SU-DHL-6 (cell line): Measurements from ENCODE around the gene C1GALT1.
"Not testable (repeated sequence)": the region's sequence is repeated elsewhere in the genome, so short reads cannot be mapped to it uniquely, and the experiment has no call there.

Experiments
- H2AFZ ChIP-seq: fragments of 200-600 bp; sonication (generic); 2 replicates; pipeline ENCODE4 v1.6.1; 2014; ENCODE audit warnings: low read depth, mild to moderate bottlenecking, moderate library complexity, mixed read lengths, antibody characterized with exemption, low read length; ENCODE audit not compliant: severe bottlenecking
- H3F3A ChIP-seq: fragments of 200-600 bp; shearing (Covaris generic); 2 replicates; pipeline ENCODE4 v1.6.0; 2016; ENCODE audit warnings: antibody characterized with exemption, mild to moderate bottlenecking; ENCODE audit not compliant: insufficient read depth
- H3K27ac ChIP-seq: fragments of 200-600 bp; sonication (generic); 2 replicates; pipeline ENCODE4 v1.5.1; 2016; ENCODE audit warnings: low read depth, mild to moderate bottlenecking, low read length, moderate library complexity, mixed read lengths
- H3K27me3 ChIP-seq: fragments of 200-600 bp; sonication (generic), shearing (Covaris generic); 2 replicates; pipeline ENCODE4 v1.6.0; 2014; ENCODE audit warnings: mild to moderate bottlenecking, low read length
- H3K36me3 ChIP-seq: fragments of 200-600 bp; sonication (generic); 2 replicates; pipeline ENCODE4 v1.6.1; 2014; ENCODE audit warnings: mild to moderate bottlenecking, low read length, mixed read lengths
- H3K4me2 ChIP-seq: fragments of 300-600, 200-600 bp; shearing (Covaris generic), sonication (generic); 2 replicates; pipeline ENCODE4 v1.6.0; 2014; ENCODE audit warnings: low read length, low read depth, mild to moderate bottlenecking; ENCODE audit not compliant: poor library complexity, severe bottlenecking
- H3K4me3 ChIP-seq: fragments of 200-600 bp; sonication (generic); 2 replicates; pipeline ENCODE4 v1.5.1; 2014; ENCODE audit warnings: antibody characterized with exemption, low read length, mild to moderate bottlenecking, mixed read lengths; ENCODE audit not compliant: insufficient read depth, poor library complexity, severe bottlenecking
- H3K79me2 ChIP-seq: fragments of 200-600 bp; sonication (generic); 2 replicates; pipeline ENCODE4 v1.6.1; 2014; ENCODE audit warnings: mild to moderate bottlenecking, low read length, moderate library complexity; ENCODE audit not compliant: insufficient read depth
- H3K9ac ChIP-seq: fragments of 200-600 bp; sonication (generic); 2 replicates; pipeline ENCODE4 v1.7.0; 2014; ENCODE audit warnings: mild to moderate bottlenecking, low read length
- H3K9me2 ChIP-seq: fragments of 200-600 bp; sonication (generic); replicated peaks from 2 replicates; pipeline ENCODE4 v1.6.1; 2014; ENCODE audit warnings: low read length; ENCODE audit not compliant: insufficient read depth
- H3K9me3 ChIP-seq: fragments of 200-600 bp; sonication (generic); 2 replicates; pipeline ENCODE4 v1.6.1; 2014; ENCODE audit warnings: low read length, mixed read lengths; ENCODE audit not compliant: insufficient read depth
- H4K20me1 ChIP-seq: fragments of 200-600 bp; sonication (generic); 2 replicates; pipeline ENCODE4 v1.6.1; 2014; ENCODE audit warnings: low read depth, mild to moderate bottlenecking, antibody characterized with exemption, low read length, moderate library complexity, mixed read lengths
- EZH2phosphoT487 ChIP-seq: fragments of 200-600 bp; sonication (generic), shearing (Covaris generic); conservative IDR thresholded peaks from 2 replicates; pipeline ENCODE4 v1.6.1; 2018; ENCODE audit warnings: mild to moderate bottlenecking, antibody characterized with exemption, low read length, moderate library complexity, mixed read lengths
- TF ChIP-seq, protein P1 (sequence below): fragments of 200-600 bp; sonication (generic); IDR thresholded peaks from one replicate; pipeline ENCODE4 v1.5.1; 2017; ENCODE audit warnings: antibody characterized with exemption, mild to moderate bottlenecking, low read length, moderate library complexity; ENCODE audit not compliant: insufficient read depth, poor library complexity, severe bottlenecking

Gene C1GALT1

DNA sequence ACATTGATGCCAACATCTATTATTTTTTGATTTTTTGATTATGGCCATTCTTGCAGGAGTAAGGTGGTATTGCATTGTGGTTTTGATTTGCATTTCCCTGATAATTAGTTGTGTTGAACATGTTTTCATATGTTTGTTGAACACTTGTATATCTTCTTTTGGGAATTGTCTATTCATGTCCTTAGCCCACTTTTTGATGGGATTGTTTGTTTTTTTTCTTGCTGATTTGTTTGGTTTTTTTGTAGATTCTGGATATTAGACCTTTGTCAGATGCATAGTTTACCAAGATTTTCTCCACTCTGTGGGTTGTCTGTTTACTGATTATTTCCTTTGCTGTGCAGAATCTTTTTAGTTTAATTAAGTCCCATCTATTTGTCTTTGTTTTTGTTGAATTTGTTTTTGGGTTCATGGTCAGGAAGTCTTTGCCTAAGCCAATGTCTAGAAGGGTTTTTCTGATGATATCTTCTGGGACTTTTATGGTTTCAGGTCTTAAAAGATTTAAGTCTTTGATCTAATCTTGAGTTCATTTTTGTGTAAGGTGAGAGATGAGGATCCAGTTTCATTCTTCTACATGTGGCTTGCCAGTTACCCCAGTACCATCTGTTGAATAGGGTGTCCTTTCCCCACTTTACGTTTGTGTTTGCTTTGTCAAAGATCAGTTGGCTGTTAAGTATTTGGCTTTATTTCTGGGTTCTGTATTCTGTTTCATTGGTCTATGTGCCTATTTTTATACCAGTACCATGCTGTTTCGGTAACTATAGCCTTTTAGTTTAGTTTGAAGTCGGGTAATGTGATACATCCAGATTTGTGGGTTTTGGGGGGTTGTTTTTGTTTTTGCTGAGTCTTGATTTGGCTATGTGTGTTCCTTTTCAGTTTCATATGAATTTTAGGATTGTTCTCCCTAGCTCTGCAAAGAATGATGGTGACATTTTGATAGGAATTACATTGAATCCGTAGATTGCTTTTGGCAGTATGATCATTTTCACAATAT lies 10.7 kb downstream of the C1GALT1 start:
- H3K9me3 ChIP-seq, H3K4me2 ChIP-seq, H3K9me2 ChIP-seq, H3F3A ChIP-seq, H2AFZ ChIP-seq, H3K4me3 ChIP-seq, H3K27ac ChIP-seq, H3K9ac ChIP-seq, H3K27me3 ChIP-seq: not testable (repeated sequence)
- peaks cover 96% of the 10 kb centered on the region for H3K79me2 ChIP-seq
- H3K36me3 ChIP-seq, result peaks cover 39% of the 10 kb centered on the region
- peaks cover 16% of the 10 kb centered on the region for H4K20me1 ChIP-seq

DNA sequence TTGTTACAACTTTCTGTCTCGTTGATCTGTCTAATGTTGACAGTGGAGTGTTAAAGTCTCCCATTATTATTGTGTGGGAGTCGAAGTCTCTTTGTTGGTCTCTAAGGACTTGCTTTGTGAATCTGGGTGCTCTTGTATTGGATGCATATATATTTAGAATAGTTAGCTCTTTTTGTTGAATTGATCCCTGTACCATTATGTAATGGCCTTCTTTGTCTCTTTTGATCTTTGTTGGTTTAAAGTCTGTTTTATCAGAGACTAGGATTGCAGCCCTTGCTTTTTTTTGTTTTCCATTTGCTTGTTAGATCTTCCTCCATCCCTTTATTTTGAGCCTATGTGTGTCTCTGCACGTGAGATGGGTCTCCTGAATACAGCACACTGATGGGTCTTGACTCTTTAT lies 17.2 kb downstream of the C1GALT1 start:
- Histone ChIP-seq H4K20me1 (peaks cover 29% of the 10 kb centered on the region), H3K79me2 (peaks cover 83% of the 10 kb centered on the region)
- not testable (repeated sequence) for H3K27ac ChIP-seq, H3K9me3 ChIP-seq, H3F3A ChIP-seq, H3K9ac ChIP-seq, H3K36me3 ChIP-seq, H3K4me3 ChIP-seq, H3K27me3 ChIP-seq, H2AFZ ChIP-seq, H3K4me2 ChIP-seq, H3K9me2 ChIP-seq

DNA sequence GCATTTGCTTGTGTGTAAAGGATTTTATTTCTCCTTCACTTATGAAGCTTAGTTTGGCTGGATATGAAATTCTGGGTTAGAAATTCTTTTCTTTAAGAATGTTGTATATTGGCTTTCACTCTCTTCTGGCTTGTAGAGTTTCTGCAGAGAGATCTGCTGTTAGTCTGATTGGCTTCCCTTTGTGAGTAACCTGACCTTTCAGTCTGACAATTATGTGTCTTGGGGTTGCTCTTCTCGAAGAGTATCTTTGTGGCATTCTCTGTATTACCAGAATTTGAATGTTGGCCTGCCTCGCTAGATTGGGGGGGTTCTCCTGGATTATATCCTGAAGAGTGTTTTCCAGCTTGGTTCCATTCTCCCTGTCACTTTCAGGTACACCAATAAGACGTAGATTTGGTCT lies 17.9 kb downstream of the C1GALT1 start:
- peaks cover 36% of the 10 kb centered on the region for H4K20me1 ChIP-seq
- not testable (repeated sequence) for H3K27ac ChIP-seq, H3K27me3 ChIP-seq, H3K9me3 ChIP-seq, H3K4me2 ChIP-seq, H3K9me2 ChIP-seq, H2AFZ ChIP-seq, H3F3A ChIP-seq, H3K9ac ChIP-seq, H3K36me3 ChIP-seq, H3K4me3 ChIP-seq
- H3K79me2 ChIP-seq, result peaks cover 83% of the 10 kb centered on the region

DNA sequence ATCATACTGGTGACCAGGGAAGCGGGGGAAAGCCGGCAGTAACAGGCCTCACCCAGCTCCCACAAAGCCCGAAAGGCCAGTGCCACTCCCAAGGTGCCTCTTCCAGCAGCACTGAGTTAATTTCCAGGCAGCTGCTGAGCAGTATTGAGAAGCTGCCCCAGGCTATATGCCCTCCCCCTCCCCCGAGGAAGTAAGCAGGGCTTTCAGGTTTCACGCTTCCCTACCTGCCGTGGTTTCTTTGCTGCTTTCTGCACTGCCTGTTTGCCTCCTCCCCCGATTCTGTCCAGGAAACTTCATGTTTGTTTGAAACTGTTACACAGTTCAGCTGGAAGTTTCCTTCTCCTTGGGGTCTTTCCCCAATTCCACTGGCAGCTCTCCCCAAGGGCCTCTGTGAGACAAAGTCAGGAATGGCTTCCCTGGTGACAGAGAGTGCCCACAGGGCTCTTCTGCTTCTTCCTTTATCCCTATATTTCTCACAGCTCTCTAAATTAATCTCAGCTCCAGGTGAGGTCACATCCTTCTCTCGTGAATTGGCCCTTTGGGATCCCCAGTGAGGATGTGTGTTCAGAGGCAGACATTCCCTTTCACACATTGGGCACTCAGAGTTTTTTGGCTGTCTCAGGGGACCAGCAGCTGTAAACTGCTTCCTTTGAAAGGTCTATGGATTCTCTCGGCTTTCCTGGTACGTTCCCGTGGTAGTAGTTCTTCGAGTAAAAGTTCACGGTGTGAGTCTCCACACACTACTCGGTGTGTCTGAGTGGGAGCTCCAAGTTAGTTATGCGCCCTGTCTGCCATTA lies 19.4 kb downstream of the C1GALT1 start:
- no peak overlapping the region for H2AFZ ChIP-seq
- H3K9ac ChIP-seq, result no peak overlapping the region
- H3K36me3 ChIP-seq, result no peaks in the 10 kb centered on the region
- peaks cover 83% of the 10 kb centered on the region for H3K79me2 ChIP-seq
- H3K27ac ChIP-seq, result no peak overlapping the region
- H3K4me2 ChIP-seq, result peak overlapping the region; percentile 35
- H3K27me3 ChIP-seq, result no peaks in the 10 kb centered on the region
- H3K9me3 ChIP-seq, result no peaks in the 10 kb centered on the region
- no peak overlapping the region for H3K4me3 ChIP-seq
- H4K20me1 ChIP-seq, result peaks cover 43% of the 10 kb centered on the region
- H3F3A ChIP-seq, result no peaks in the 10 kb centered on the region
- no peaks in the 10 kb centered on the region for H3K9me2 ChIP-seq
- TF ChIP-seq EZH2phosphoT487, result no peak
- TF ChIP-seq, protein P1, sequence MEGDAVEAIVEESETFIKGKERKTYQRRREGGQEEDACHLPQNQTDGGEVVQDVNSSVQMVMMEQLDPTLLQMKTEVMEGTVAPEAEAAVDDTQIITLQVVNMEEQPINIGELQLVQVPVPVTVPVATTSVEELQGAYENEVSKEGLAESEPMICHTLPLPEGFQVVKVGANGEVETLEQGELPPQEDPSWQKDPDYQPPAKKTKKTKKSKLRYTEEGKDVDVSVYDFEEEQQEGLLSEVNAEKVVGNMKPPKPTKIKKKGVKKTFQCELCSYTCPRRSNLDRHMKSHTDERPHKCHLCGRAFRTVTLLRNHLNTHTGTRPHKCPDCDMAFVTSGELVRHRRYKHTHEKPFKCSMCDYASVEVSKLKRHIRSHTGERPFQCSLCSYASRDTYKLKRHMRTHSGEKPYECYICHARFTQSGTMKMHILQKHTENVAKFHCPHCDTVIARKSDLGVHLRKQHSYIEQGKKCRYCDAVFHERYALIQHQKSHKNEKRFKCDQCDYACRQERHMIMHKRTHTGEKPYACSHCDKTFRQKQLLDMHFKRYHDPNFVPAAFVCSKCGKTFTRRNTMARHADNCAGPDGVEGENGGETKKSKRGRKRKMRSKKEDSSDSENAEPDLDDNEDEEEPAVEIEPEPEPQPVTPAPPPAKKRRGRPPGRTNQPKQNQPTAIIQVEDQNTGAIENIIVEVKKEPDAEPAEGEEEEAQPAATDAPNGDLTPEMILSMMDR, result no peak
